Measurements from ENCODE around the gene OTUD5.

OTUD5 gene

DNA sequence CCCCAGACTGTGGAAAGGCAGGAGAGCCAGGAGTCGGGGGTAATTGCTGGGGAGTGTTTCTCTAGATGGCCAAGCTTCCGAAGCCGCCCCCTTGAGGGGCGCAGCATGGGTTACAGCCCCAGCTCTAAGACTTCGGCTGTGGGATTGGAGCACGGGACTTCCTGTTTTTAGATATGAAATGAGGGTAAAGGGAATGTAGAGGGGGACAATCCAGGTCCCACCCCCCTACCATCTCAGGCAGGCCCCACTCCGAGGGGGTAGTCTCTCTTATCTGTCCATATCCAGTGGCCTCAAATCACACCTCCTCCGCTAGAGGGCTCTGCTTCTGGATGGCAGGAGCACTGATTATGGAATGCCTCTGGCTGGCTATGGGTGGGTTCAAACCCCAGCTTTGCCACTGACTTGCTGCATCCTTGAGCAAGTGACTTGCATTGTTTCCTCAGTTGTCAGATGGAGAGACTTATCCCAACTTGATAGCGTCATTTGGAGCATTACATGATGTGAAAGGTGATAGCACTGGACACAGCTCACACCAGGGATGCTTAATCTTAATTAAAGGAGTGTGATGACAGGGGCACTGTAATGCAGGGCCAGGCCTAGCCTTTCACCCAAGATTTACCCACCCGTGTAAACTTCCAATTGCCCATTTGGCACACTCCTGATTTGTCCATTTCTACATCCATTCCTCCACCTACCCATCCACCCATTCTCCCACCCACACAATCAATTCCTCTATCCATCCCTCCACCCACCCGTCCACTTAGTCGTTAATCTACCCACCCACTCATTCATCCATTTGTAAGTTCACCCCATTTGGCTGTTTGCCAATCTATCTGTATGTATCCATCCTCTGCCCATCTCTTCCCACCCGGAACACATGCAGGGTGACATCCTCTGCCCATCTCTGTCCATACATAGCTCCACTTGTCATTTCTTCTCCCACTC lies 15.1 kb upstream of the OTUD5 start:
- TF ChIP-seq, protein P1, sequence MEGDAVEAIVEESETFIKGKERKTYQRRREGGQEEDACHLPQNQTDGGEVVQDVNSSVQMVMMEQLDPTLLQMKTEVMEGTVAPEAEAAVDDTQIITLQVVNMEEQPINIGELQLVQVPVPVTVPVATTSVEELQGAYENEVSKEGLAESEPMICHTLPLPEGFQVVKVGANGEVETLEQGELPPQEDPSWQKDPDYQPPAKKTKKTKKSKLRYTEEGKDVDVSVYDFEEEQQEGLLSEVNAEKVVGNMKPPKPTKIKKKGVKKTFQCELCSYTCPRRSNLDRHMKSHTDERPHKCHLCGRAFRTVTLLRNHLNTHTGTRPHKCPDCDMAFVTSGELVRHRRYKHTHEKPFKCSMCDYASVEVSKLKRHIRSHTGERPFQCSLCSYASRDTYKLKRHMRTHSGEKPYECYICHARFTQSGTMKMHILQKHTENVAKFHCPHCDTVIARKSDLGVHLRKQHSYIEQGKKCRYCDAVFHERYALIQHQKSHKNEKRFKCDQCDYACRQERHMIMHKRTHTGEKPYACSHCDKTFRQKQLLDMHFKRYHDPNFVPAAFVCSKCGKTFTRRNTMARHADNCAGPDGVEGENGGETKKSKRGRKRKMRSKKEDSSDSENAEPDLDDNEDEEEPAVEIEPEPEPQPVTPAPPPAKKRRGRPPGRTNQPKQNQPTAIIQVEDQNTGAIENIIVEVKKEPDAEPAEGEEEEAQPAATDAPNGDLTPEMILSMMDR (IDR thresholded peaks at IDR 0.05; ENCODE audit: low read length), result peak; percentile 49
- TF ChIP-seq EZH2 (optimal IDR thresholded peaks at IDR 0.05; ENCODE audit: low read depth, low read length), result no peak
- peak; percentile 27 for DNase-seq
- no peak overlapping the region for H3K27ac ChIP-seq (ENCODE audit: low read length)

DNA sequence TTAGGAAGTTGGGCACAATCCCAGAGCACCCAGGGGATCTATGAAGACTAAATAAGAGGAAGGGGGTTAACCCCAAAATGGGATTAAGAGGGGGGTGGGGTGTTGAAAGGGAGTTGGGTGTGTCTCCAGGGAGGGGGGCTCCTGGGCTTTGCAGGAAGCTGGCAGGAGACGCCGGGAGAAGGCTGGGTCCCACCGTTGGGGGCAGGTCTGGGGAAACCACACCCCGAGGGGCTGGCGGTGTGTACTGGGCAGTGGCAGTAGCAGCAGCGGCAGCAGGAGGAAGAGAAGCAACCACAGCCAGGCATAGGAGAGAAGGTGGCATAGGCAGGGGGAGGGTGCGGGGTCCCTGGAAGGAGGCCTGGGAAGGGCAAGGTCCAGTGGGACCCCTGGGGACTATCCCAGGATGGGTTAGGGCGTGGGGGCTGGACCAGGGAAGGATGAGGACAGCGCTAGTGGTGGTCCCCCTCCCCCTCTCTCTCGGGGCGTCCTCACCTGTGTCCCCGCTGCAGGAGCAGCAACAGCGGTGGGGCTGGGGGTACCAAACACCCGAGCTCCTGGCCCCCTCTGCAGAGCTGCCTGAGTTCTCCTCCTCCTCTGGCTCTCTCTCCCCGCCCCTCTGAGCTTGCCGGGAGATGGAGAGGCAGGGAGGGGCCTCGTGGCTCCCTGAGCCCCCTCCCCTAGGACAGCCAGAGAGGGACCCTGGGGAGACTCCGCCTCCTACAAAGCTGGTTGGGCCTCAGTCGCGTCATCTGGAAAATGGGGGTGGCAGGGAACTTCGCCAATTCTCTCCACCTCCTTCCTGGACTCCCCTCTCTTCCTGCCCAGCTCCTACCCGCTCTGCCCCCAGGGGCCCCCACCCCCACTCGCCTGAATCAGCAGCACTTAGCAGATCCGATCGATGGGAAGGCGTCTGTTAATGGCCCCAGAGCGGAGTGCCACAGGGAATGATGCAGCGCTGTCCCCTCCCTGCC lies 14.1 kb upstream of the OTUD5 start, which contains the start of gene KCND1:
TSS of gene KCND1 (minus strand) at position 596 of the 971 bp plus-strand sequence. CDS start 1,573 bp downstream, outside the sequence.
- Histone ChIP-seq H3K4me2 (ENCODE audit: low read depth, low read length) (no peak within 1 kb of the TSS), H3K9me2 (replicated peaks; ENCODE audit: insufficient read depth, low read length) (no peaks in the 10 kb centered on the region), H3K9ac (ENCODE audit: low read length) (no peak within 1 kb of the TSS), H3K4me1 (ENCODE audit: low read length) (no peaks in the 10 kb centered on the region), H2AFZ (ENCODE audit: low read length) (no peak within 1 kb of the TSS), H4K20me1 (ENCODE audit: insufficient read depth, low read length) (no peaks in the 10 kb centered on the region), H3K9me3 (replicated peaks; ENCODE audit: insufficient read depth, low read length) (no peaks in the 10 kb centered on the region), H3K36me3 (replicated peaks; ENCODE audit: insufficient read depth, low read length) (no peaks in the 10 kb centered on the region), H3K4me3 (ENCODE audit: low read length) (no peak within 1 kb of the TSS), H3K79me2 (ENCODE audit: low read length) (no peaks in the 10 kb centered on the region), H3K27me3 (replicated peaks; ENCODE audit: insufficient read depth, low read length) (no peaks in the 10 kb centered on the region), H3F3A (ENCODE audit: insufficient read depth, low read length) (no peaks in the 10 kb centered on the region), H3K27ac (ENCODE audit: low read length) (no peak within 1 kb of the TSS)
- TF ChIP-seq EZH2phosphoT487 (IDR thresholded peaks at IDR 0.05; ENCODE audit: low read length), result no peak
- TF ChIP-seq, protein P1 (IDR thresholded peaks at IDR 0.05; ENCODE audit: low read length), result no peak
- TF ChIP-seq EZH2 (optimal IDR thresholded peaks at IDR 0.05; ENCODE audit: low read depth, low read length), result no peak
- DNase-seq, result no peak

More for the DNA sequence above, 15.1 kb upstream of the OTUD5 start:
- H3F3A ChIP-seq (ENCODE audit: insufficient read depth, low read length), result no peaks in the 10 kb centered on the region
- H3K36me3 ChIP-seq (replicated peaks; ENCODE audit: insufficient read depth, low read length), result no peaks in the 10 kb centered on the region
- H3K9ac ChIP-seq (ENCODE audit: low read length), result no peak overlapping the region
- H3K4me1 ChIP-seq (ENCODE audit: low read length), result no peaks in the 10 kb centered on the region
- no peak overlapping the region for H2AFZ ChIP-seq (ENCODE audit: low read length)
- no peaks in the 10 kb centered on the region for H4K20me1 ChIP-seq (ENCODE audit: insufficient read depth, low read length)
- no peaks in the 10 kb centered on the region for H3K9me2 ChIP-seq (replicated peaks; ENCODE audit: insufficient read depth, low read length)
- H3K27me3 ChIP-seq (replicated peaks; ENCODE audit: insufficient read depth, low read length), result no peaks in the 10 kb centered on the region
- H3K4me2 ChIP-seq (ENCODE audit: low read depth, low read length), result no peak overlapping the region
- H3K4me3 ChIP-seq (ENCODE audit: low read length), result no peak overlapping the region
- no peaks in the 10 kb centered on the region for H3K9me3 ChIP-seq (replicated peaks; ENCODE audit: insufficient read depth, low read length)
- no peaks in the 10 kb centered on the region for H3K79me2 ChIP-seq (ENCODE audit: low read length)

DNA sequence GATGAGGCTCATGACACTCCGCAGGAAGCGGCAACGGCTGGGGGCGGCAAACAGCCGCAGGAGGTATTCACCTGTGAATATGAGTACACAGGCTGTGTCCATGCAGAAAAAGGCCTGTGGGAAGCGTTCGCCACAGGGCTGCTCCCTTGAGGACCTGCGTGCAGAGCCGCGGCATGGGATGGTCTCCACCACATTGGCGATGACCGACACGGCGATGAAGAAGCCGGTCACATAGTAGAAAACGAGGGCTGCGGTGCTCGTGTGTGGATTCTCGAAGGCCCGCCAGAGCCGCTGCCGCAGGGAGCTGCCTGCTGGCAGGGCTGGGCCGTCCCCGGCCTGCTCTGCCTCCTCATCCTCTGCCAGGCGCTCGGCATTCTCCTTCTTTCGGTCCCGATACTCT lies 12.1 kb upstream of the OTUD5 start:
- H3K27ac ChIP-seq (ENCODE audit: low read length), result no peak overlapping the region
- H3K4me3 ChIP-seq (ENCODE audit: low read length), result no peak overlapping the region
- H3K9me2 ChIP-seq (replicated peaks; ENCODE audit: insufficient read depth, low read length), result no peaks in the 10 kb centered on the region
- H3K4me2 ChIP-seq (ENCODE audit: low read depth, low read length), result no peak overlapping the region
- H3K36me3 ChIP-seq (replicated peaks; ENCODE audit: insufficient read depth, low read length), result no peaks in the 10 kb centered on the region
- DNase-seq, result no peak
- H3K4me1 ChIP-seq (ENCODE audit: low read length), result no peaks in the 10 kb centered on the region
- H3F3A ChIP-seq (ENCODE audit: insufficient read depth, low read length), result no peaks in the 10 kb centered on the region
- H3K9me3 ChIP-seq (replicated peaks; ENCODE audit: insufficient read depth, low read length), result no peaks in the 10 kb centered on the region
- no peak for TF ChIP-seq EZH2phosphoT487 (IDR thresholded peaks at IDR 0.05; ENCODE audit: low read length)
- TF ChIP-seq, protein P1 (IDR thresholded peaks at IDR 0.05; ENCODE audit: low read length), result no peak
- TF ChIP-seq EZH2 (optimal IDR thresholded peaks at IDR 0.05; ENCODE audit: low read depth, low read length), result no peak
- no peaks in the 10 kb centered on the region for H4K20me1 ChIP-seq (ENCODE audit: insufficient read depth, low read length)
- H2AFZ ChIP-seq (ENCODE audit: low read length), result no peak overlapping the region
- H3K27me3 ChIP-seq (replicated peaks; ENCODE audit: insufficient read depth, low read length), result no peaks in the 10 kb centered on the region
- H3K79me2 ChIP-seq (ENCODE audit: low read length), result no peaks in the 10 kb centered on the region
- H3K9ac ChIP-seq (ENCODE audit: low read length), result no peak overlapping the region

Data from MM.1S (cell line).